ENCODE results near the gene TBL1Y. TPM values are rescaled to one million over a fixed set of nuclear protein-coding genes. Genes with fewer than 3 reads are reported as not detected.

The TBL1Y gene
- total and polyA plus RNA-seq, 2 donors (not counting 1 experiment from before 2014, with no cell fraction given) = not detected

GRCh38 chrY:6929237-6929636, 18.7 kb downstream of the TBL1Y start:
- no peak for DNase-seq
- Mint-ChIP-seq H3K27ac (no peak overlapping the region), H3K9me3 (ENCODE audit: insufficient read depth) (no peaks in the 10 kb centered on the region), H3K27me3 (no peaks in the 10 kb centered on the region), H3K4me3 (no peak overlapping the region), H3K4me1 (no peaks in the 10 kb centered on the region)
- ChIA-PET CTCF (no interaction called here), POLR2A (no interaction called here)
- Histone ChIP-seq H3K79me2 (ENCODE audit: control insufficient read depth, insufficient read depth, low read length) (no peaks in the 10 kb centered on the region), H2AFZ (ENCODE audit: insufficient read depth, low read depth, low read length, poor library complexity, severe bottlenecking) (no peak overlapping the region), H3K4me1 (ENCODE audit: control insufficient read depth in 2 of 2, insufficient read depth in 2 of 2, low read length in 2 of 2) (no peaks in the 10 kb centered on the region), H3K27me3 (replicated peaks in 1 of 4; ENCODE audit: control extremely low read depth in 1 of 4, control insufficient read depth in 3 of 4, insufficient read depth in 4 of 4, low read length in 3 of 4) (no peaks in the 10 kb centered on the region), H3K9ac (ENCODE audit: low read length) (no peak overlapping the region), H3K4me3 (ENCODE audit: control extremely low read depth in 1 of 5, extremely low read depth in 1 of 5, insufficient read depth in 1 of 5, low read depth in 2 of 5, low read length in 4 of 5) (no peak overlapping the region), H3K36me3 (replicated peaks in 1 of 2; ENCODE audit: control extremely low read depth in 1 of 2, control insufficient read depth in 1 of 2, extremely low read depth in 1 of 2, insufficient read depth in 2 of 2, low read length in 1 of 2) (no peaks in the 10 kb centered on the region), H3K27ac (ENCODE audit: low read length in 2 of 2) (no peak overlapping the region), H3K9me3 (ENCODE audit: control extremely low read depth in 1 of 3, control insufficient read depth in 2 of 3, insufficient read depth in 1 of 3, low read length in 2 of 3) (no peaks in the 10 kb centered on the region), H4K20me1 (ENCODE audit: control insufficient read depth, insufficient read depth, low read length, poor library complexity, severe bottlenecking) (no peaks in the 10 kb centered on the region), H3K4me2 (replicated peaks; ENCODE audit: low read depth, low read length, poor library complexity, severe bottlenecking) (no peak overlapping the region)
- intact Hi-C loops (cut with micrococcal nuclease) = no loop called here
- TF ChIP-seq CTCF (IDR thresholded peaks at IDR 0.05) (no peak), EZH2 (IDR thresholded peaks at IDR 0.05; ENCODE audit: borderline replicate concordance, insufficient read depth, low read depth, low read length, poor library complexity, severe bottlenecking) (no peak)
- WGBS (ENCODE audit: insufficient coverage) = 100% methylated on average over 1 of the region's 1 CpG
- ATAC-seq (ENCODE audit: low read depth) = no peak

- no peak overlapping the region for H3K27ac ChIP-seq (ENCODE audit: low read length in 2 of 2)
- WGBS (ENCODE audit: insufficient coverage) = no CpG with 5 or more reads among the region's 4 CpGs
- Mint-ChIP-seq H3K9me3 (ENCODE audit: insufficient read depth) (no peaks in the 10 kb centered on the region), H3K4me1 (no peaks in the 10 kb centered on the region), H3K27ac (no peak overlapping the region), H3K4me3 (no peak overlapping the region), H3K27me3 (no peaks in the 10 kb centered on the region)
- CTCF ChIA-PET = no interaction called here
- DNase-seq = no peak
- H3K4me1 ChIP-seq (ENCODE audit: control insufficient read depth in 2 of 2, insufficient read depth in 2 of 2, low read length in 2 of 2) = no peaks in the 10 kb centered on the region
- H3K9ac ChIP-seq (ENCODE audit: low read length) = no peak overlapping the region
- H3K4me2 ChIP-seq (replicated peaks; ENCODE audit: low read depth, low read length, poor library complexity, severe bottlenecking) = no peak overlapping the region
- no peaks in the 10 kb centered on the region for H3K9me3 ChIP-seq (ENCODE audit: control extremely low read depth in 1 of 3, control insufficient read depth in 2 of 3, insufficient read depth in 1 of 3, low read length in 2 of 3)
- no peak overlapping the region for H2AFZ ChIP-seq (ENCODE audit: insufficient read depth, low read depth, low read length, poor library complexity, severe bottlenecking)
- no peaks in the 10 kb centered on the region for H4K20me1 ChIP-seq (ENCODE audit: control insufficient read depth, insufficient read depth, low read length, poor library complexity, severe bottlenecking)
- no peak overlapping the region for H3K4me3 ChIP-seq (ENCODE audit: control extremely low read depth in 1 of 5, extremely low read depth in 1 of 5, insufficient read depth in 1 of 5, low read depth in 2 of 5, low read length in 4 of 5)
- H3K36me3 ChIP-seq (replicated peaks in 1 of 2; ENCODE audit: control extremely low read depth in 1 of 2, control insufficient read depth in 1 of 2, extremely low read depth in 1 of 2, insufficient read depth in 2 of 2, low read length in 1 of 2) = no peaks in the 10 kb centered on the region
- no peaks in the 10 kb centered on the region for H3K27me3 ChIP-seq (replicated peaks in 1 of 4; ENCODE audit: control extremely low read depth in 1 of 4, control insufficient read depth in 3 of 4, insufficient read depth in 4 of 4, low read length in 3 of 4)
- no peak for ATAC-seq (ENCODE audit: low read depth)
- POLR2A ChIA-PET = no interaction called here
- H3K79me2 ChIP-seq (ENCODE audit: control insufficient read depth, insufficient read depth, low read length) = no peaks in the 10 kb centered on the region
- intact Hi-C loops (cut with micrococcal nuclease) = no loop called here
- TF ChIP-seq EZH2 (IDR thresholded peaks at IDR 0.05; ENCODE audit: borderline replicate concordance, insufficient read depth, low read depth, low read length, poor library complexity, severe bottlenecking) (no peak), CTCF (IDR thresholded peaks at IDR 0.05) (no peak)
Observed at GRCh38 chrY:6931779-6932396, 21.4 kb downstream of the TBL1Y start.
